H1 (cell line): ENCODE data around the gene OR13J1. TPM values are rescaled to one million over a fixed set of nuclear protein-coding genes. Genes with fewer than 3 reads are reported as not detected.

ENCODE experiments used
- CTCF ChIA-PET: fragments of 300-600 bp; sonication (Branson Sonifier 250); formaldehyde crosslinking; loops from one replicate; lab custom pipeline; 2021; ENCODE audit not compliant: partially characterized antibody; lab: Charles Lee
- POLR2A ChIA-PET: fragments of 300-600 bp; sonication (Branson Sonifier 250); formaldehyde crosslinking; loops from one replicate; lab custom pipeline; 2021; ENCODE audit warnings: inconsistent platforms; ENCODE audit not compliant: partially characterized antibody; lab: Charles Lee
- DNase-seq, 2 experiments: peaks; one replicate each; pipeline versions ENCODE4 v3.0.0 to v3.0.0-alpha.2; 2010 to 2022; ENCODE audit warnings: low spot score in 2 of 2, low read depth in 1 of 2, mixed read lengths in 1 of 2
- FAIRE-seq: peaks from 2 replicates; lab custom pipeline; 2011; peaks lifted over from hg19 to GRCh38; lab: Jason Lieb, UNC
- H2AFZ ChIP-seq: 2 replicates; pipeline ENCODE4 v1.8.1; 2012; ENCODE audit warnings: low read length, inconsistent platforms
- H2AK5ac ChIP-seq: 2 replicates; pipeline ENCODE4 v1.6.1; 2013; ENCODE audit warnings: low read depth, low read length
- H2BK120ac ChIP-seq: replicated peaks from 2 replicates; pipeline ENCODE3; 2013; ENCODE audit warnings: low read depth, low read length, inconsistent platforms
- H2BK12ac ChIP-seq: 2 replicates; pipeline ENCODE4 v1.6.1; 2013; ENCODE audit warnings: low read depth, low read length
- H2BK15ac ChIP-seq: 2 replicates; pipeline ENCODE4 v1.6.1; 2013; ENCODE audit warnings: low read length
- H2BK20ac ChIP-seq: 2 replicates; pipeline ENCODE4 v1.6.1; 2013; ENCODE audit warnings: low read length
- H2BK5ac ChIP-seq: 2 replicates; pipeline ENCODE4 v1.6.1; 2013; ENCODE audit warnings: low read depth, low read length
- H3K14ac ChIP-seq: 2 replicates; pipeline ENCODE4 v1.6.1; 2013; ENCODE audit warnings: inconsistent platforms; ENCODE audit not compliant: insufficient read length
- H3K18ac ChIP-seq: 2 replicates; pipeline ENCODE4 v1.6.1; 2013; ENCODE audit warnings: low read length; ENCODE audit errors: extremely low read depth
- H3K23ac ChIP-seq: 2 replicates; pipeline ENCODE4 v1.6.1; 2013; ENCODE audit warnings: inconsistent platforms; ENCODE audit not compliant: insufficient read length
- H3K23me2 ChIP-seq: 2 replicates; pipeline ENCODE4 v1.6.1; 2013; ENCODE audit warnings: low read depth, low read length
- H3K27ac ChIP-seq: 2 replicates; pipeline ENCODE4 v1.6.1; 2011; ENCODE audit warnings: low read depth, low read length, inconsistent platforms
- H3K27me3 ChIP-seq, 4 experiments: replicated peaks in 1 of 4; 1 replicate in 1 of 4; 2 replicates in 3 of 4; pipeline versions ENCODE4 v1.6.1 to v1.8.1; 2011 to 2013; ENCODE audit warnings: low read length in 3 of 4, mild to moderate bottlenecking in 3 of 4, inconsistent platforms in 2 of 4, mixed read lengths in 2 of 4, moderate library complexity in 1 of 4; ENCODE audit not compliant: control insufficient read depth in 3 of 4, insufficient read depth in 3 of 4; ENCODE audit errors: extremely low read depth in 1 of 4
- H3K36me3 ChIP-seq, 4 experiments: 2 replicates each; pipeline versions ENCODE4 v1.6.1 to v1.8.1; 2011 to 2013; ENCODE audit warnings: mild to moderate bottlenecking in 4 of 4, low read length in 3 of 4, moderate library complexity in 2 of 4, control low read depth in 1 of 4, inconsistent platforms in 1 of 4; ENCODE audit not compliant: insufficient read depth in 4 of 4, control insufficient read depth in 2 of 4
- H3K4ac ChIP-seq: replicated peaks from 2 replicates; pipeline ENCODE3; 2013; ENCODE audit warnings: low read length, low read depth, mixed read lengths, inconsistent platforms; ENCODE audit not compliant: insufficient read length
- H3K4me1 ChIP-seq, 4 experiments: replicated peaks in 1 of 4; 1 replicate in 1 of 4; 2 replicates in 3 of 4; pipeline versions ENCODE4 v1.6.1 to v1.8.1; 2011 to 2013; ENCODE audit warnings: low read length in 3 of 4, inconsistent platforms in 2 of 4, mixed read lengths in 1 of 4; ENCODE audit not compliant: insufficient read depth in 4 of 4, control insufficient read depth in 3 of 4
- H3K4me2 ChIP-seq, 2 experiments: 2 replicates each; pipeline versions ENCODE4 v1.6.1 to v1.8.1; 2011 to 2013; ENCODE audit warnings: low read depth in 2 of 2, low read length in 2 of 2, control low read depth in 1 of 2, inconsistent platforms in 1 of 2, mild to moderate bottlenecking in 1 of 2; ENCODE audit not compliant: insufficient read depth in 1 of 2
- H3K4me3 ChIP-seq, 4 experiments: fragments of 200-600, 300-600 bp in 1 of 4; sonication (generic), shearing (Covaris generic), sonication (Bioruptor Twin) in 1 of 4; 2 replicates each; pipeline versions ENCODE4 v1.5.1 to v1.8.1; 2011 to 2016; ENCODE audit warnings: low read length in 4 of 4, low read depth in 3 of 4, control low read depth in 2 of 4, inconsistent platforms in 2 of 4, mild to moderate bottlenecking in 2 of 4, mixed read lengths in 1 of 4, moderate library complexity in 1 of 4; ENCODE audit not compliant: insufficient read depth in 2 of 4; ENCODE audit errors: extremely low read depth in 1 of 4
- H3K56ac ChIP-seq: replicated peaks from 2 replicates; pipeline ENCODE3; 2013; ENCODE audit warnings: low read depth, mild to moderate bottlenecking, mixed read lengths, low read length, inconsistent platforms; ENCODE audit not compliant: insufficient read length
- H3K79me1 ChIP-seq: 2 replicates; pipeline ENCODE4 v1.6.1; 2013; ENCODE audit warnings: low read depth, low read length, control low read depth
- H3K79me2 ChIP-seq, 2 experiments: 2 replicates each; pipeline versions ENCODE4 v1.6.1 to v1.8.1; 2012 to 2013; ENCODE audit warnings: low read length in 2 of 2, mild to moderate bottlenecking in 2 of 2, inconsistent platforms in 1 of 2; ENCODE audit not compliant: insufficient read depth in 2 of 2, control insufficient read depth in 1 of 2
- H3K9ac ChIP-seq, 4 experiments: replicated peaks in 1 of 4; 1 replicate in 1 of 4; 2 replicates in 3 of 4; pipeline versions ENCODE4 v1.6.1 to v1.8.1; 2011 to 2013; ENCODE audit warnings: low read depth in 3 of 4, low read length in 3 of 4, control low read depth in 2 of 4, mild to moderate bottlenecking in 2 of 4, moderate library complexity in 2 of 4, inconsistent platforms in 1 of 4; ENCODE audit errors: extremely low read depth in 1 of 4
- H3K9me3 ChIP-seq, 2 experiments: 2 replicates each; pipeline versions ENCODE4 v1.6.1 to v1.8.1; 2012 to 2013; ENCODE audit warnings: mild to moderate bottlenecking in 2 of 2, moderate library complexity in 2 of 2, control low read depth in 1 of 2, inconsistent platforms in 1 of 2, low read depth in 1 of 2, low read length in 1 of 2, mixed read lengths in 1 of 2; ENCODE audit not compliant: insufficient read depth in 2 of 2
- H4K20me1 ChIP-seq, 2 experiments: replicated peaks in 1 of 2; 2 replicates each; pipeline versions ENCODE3 to v1.8.1; 2011 to 2013; ENCODE audit warnings: inconsistent platforms in 2 of 2, low read length in 2 of 2, mild to moderate bottlenecking in 1 of 2; ENCODE audit not compliant: insufficient read depth in 2 of 2, control insufficient read depth in 1 of 2
- H4K5ac ChIP-seq: 2 replicates; pipeline ENCODE4 v1.6.1; 2013; ENCODE audit warnings: low read length, low read depth, mixed read lengths, inconsistent platforms; ENCODE audit not compliant: insufficient read length
- H4K8ac ChIP-seq: 2 replicates; pipeline ENCODE4 v1.8.0; 2013; ENCODE audit warnings: mild to moderate bottlenecking, moderate library complexity, low read length, inconsistent platforms; ENCODE audit not compliant: insufficient read depth; ENCODE audit errors: extremely low read depth
- H4K91ac ChIP-seq: replicated peaks from 2 replicates; pipeline ENCODE3; 2013; ENCODE audit warnings: low read length, mixed read lengths, inconsistent platforms; ENCODE audit not compliant: insufficient read length
- CTBP2 ChIP-seq: IDR thresholded peaks from 2 replicates; pipeline ENCODE4 v1.7.0; 2011; ENCODE audit warnings: borderline replicate concordance, mild to moderate bottlenecking, moderate library complexity, mixed read lengths, low read length; ENCODE audit not compliant: insufficient read depth, insufficient read length
- FOSL1 ChIP-seq: IDR thresholded peaks from 2 replicates; pipeline ENCODE4 v1.6.1; 2011; ENCODE audit warnings: mild to moderate bottlenecking, low read depth, low read length, moderate library complexity; ENCODE audit not compliant: insufficient read depth
- KDM5A ChIP-seq: fragments of 200-600 bp; IDR thresholded peaks from 2 replicates; pipeline ENCODE4 v1.7.1; 2012; ENCODE audit warnings: mild to moderate bottlenecking, low read length, inconsistent platforms, mixed read lengths
- POLR2AphosphoS5 ChIP-seq: IDR thresholded peaks from 2 replicates; pipeline ENCODE4 v1.6.1; 2011; ENCODE audit warnings: low read depth, low read length
- WGBS, 2 experiments: shearing (Covaris generic) in 1 of 2; methylation state at CpG; one replicate each; pipeline versions ENCODE4 v1.1.6 to v1.1.7; 2013 to 2015; ENCODE audit warnings: low lambda C conversion rate in 2 of 2, mixed read lengths in 2 of 2, inconsistent platforms in 1 of 2, low coverage in 1 of 2, missing lambda C conversion rate in 1 of 2; ENCODE audit not compliant: insufficient replicate concordance in 2 of 2, insufficient coverage in 1 of 2, insufficient read length in 1 of 2; ENCODE audit errors: extremely low coverage in 1 of 2, missing lambda C conversion rate in 1 of 2; 5-methylcytosine and 5-hydroxymethylcytosine counted together
- polyA plus RNA-seq, 7 experiments: library from polyadenylated mRNA; depleted of rRNA in 3 of 7; stranded (reverse) in 5 of 7; unstranded in 2 of 7; fragments of >200 nt in 5 of 7; fragments of 200-250 nt in 2 of 7; gene quantifications; 1 replicate in 5 of 7; 2 replicates in 1 of 7; 4 replicates in 1 of 7; pipeline versions ENCODE4 v1.2.1 to v1.2.3, GENCODE V29; 2011 to 2013; ENCODE audit warnings: missing spikeins in 2 of 7, mixed read lengths in 2 of 7
- total RNA-seq: library from RNA; stranded (reverse); fragmentation: NEBNext Ultra II Directional; extraction: Animal tissue kit (Norgen Biotek cat#: 25700); gene quantifications from 2 replicates; pipeline ENCODE4 v1.2.1, GENCODE V29; 2021

Gene OR13J1
- total and polyA plus RNA-seq, 2 of the 8 experiments (the other 6 are each of a cell fraction or from before 2014, with no cell fraction given) = not detected

- POLR2A ChIA-PET = interaction anchor here (0.6 to 1.3 kb wide), 3 partner anchors 12 to 61 kb away, joined by 3 read pairs; no protein-coding TSS in a partner anchor
- H2BK120ac ChIP-seq = peak overlapping the region; percentile 50
- H3K9ac ChIP-seq = no peak overlapping the region; a peak in 1 of 7 replicates
- no peak for FAIRE-seq
- H3K4me1 ChIP-seq = peaks cover 9 to 33% (median 21%) of the 10 kb centered on the region in 4 experiments
- peak overlapping the region; percentile 6 for H4K91ac ChIP-seq
- H3K36me3 ChIP-seq = no peaks in the 10 kb centered on the region
- H2BK15ac ChIP-seq = peak overlapping the region; percentile 75; the same call in 1 of the 2 replicates
- H2BK5ac ChIP-seq = peak overlapping the region; percentile 79; the same call in 1 of the 2 replicates
- H4K20me1 ChIP-seq = no peaks in the 10 kb centered on the region
- no peaks in the 10 kb centered on the region for H3K9me3 ChIP-seq
- 74% methylated on average over 14 of the region's 14 CpGs; no CpG with 5 or more reads in 1 of the 2 experiments for WGBS, 2 experiments
- H3K4ac ChIP-seq = peak overlapping the region; percentile 32
- H3K56ac ChIP-seq = no peak overlapping the region
- H3K23me2 ChIP-seq = no peaks in the 10 kb centered on the region; the same call in 1 of the 2 replicates
- H3K27ac ChIP-seq = peak overlapping the region; percentile 11; the same call in 1 of the 2 replicates
- peaks cover 0 to 2% (median 0%) of the 10 kb centered on the region in 4 experiments; a peak in 2 of 7 replicates for H3K27me3 ChIP-seq
- peak overlapping the region; percentile 78; the same call in 1 of the 2 replicates for H2BK12ac ChIP-seq
- H3K23ac ChIP-seq = no peak overlapping the region
- H4K8ac ChIP-seq = peak overlapping the region; percentile 77; the same call in 1 of the 2 replicates
- H2BK20ac ChIP-seq = peak overlapping the region; percentile 87
- H2AFZ ChIP-seq = peak overlapping the region; percentile 71
- TF ChIP-seq FOSL1 (no peak), POLR2AphosphoS5 (no peak), KDM5A (no peak), CTBP2 (no peak)
- peak overlapping the region; percentile 19 to 55 for H3K4me2 ChIP-seq
- peak overlapping the region; percentile 49 for H3K18ac ChIP-seq
- peak overlapping the region; percentile 5; the same call in 1 of the 2 replicates for H2AK5ac ChIP-seq
- peak overlapping the region in 1 of 4 experiments; percentile 1; a peak in 1 of 8 replicates for H3K4me3 ChIP-seq
- CTCF ChIA-PET = interaction anchor here (0.9 to 5.6 kb wide), 12 partner anchors 9 to 249 kb away, joined by 3 to 26 read pairs (median 4); partner anchors contain the start of genes CCDC107 and RMRP
- no peak overlapping the region for H4K5ac ChIP-seq
- H3K14ac ChIP-seq = no peak overlapping the region
- H3K79me2 ChIP-seq = no peaks in the 10 kb centered on the region
- 0 out of 2 replicates have a peak, but pooled peaks cover 2% of the 10 kb centered on the region for H3K79me1 ChIP-seq
- DNase-seq = no peak
These were observed 36.9 kb upstream of the OR13J1 start for GRCh38 chr9:35906923-35907699.
